Activated T-cell treated with anti-CD3 and anti-CD28 coated beads for 24 hours (primary cell): ENCODE data around the gene CDH24.

ENCODE experiments used
- DNase-seq: peaks from one replicate; pipeline ENCODE4 v3.0.0-alpha.2; 2020; ENCODE audit warnings: low read depth

Gene CDH24

GRCh38 chr14:23066368-23066767 is 9.0 kb upstream of the CDH24 start:
- DNase-seq: no peak

GRCh38 chr14:23063601-23064000 is 6.3 kb upstream of the CDH24 start:
- DNase-seq: no peak

DNA sequence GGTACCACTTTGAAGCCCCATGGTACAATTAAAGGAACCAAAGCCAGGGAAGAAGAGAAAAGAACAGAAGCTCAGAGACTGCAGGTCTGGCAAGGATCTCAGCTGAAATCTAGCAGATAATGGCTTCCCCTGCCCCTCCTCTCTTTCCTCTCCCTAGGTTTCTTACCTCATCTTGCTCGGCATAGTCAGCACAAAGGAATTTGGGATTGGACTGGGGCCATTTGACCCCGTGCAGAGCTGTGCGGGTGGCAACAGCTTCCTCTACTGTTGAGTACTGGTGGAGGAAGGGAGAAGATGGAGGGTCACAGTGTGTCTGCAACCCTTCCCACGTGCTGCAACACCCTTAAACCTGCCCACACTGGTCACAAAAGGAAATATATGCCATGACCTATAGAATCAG is 4.7 kb upstream of the CDH24 start:
- DNase-seq: no peak

DNA sequence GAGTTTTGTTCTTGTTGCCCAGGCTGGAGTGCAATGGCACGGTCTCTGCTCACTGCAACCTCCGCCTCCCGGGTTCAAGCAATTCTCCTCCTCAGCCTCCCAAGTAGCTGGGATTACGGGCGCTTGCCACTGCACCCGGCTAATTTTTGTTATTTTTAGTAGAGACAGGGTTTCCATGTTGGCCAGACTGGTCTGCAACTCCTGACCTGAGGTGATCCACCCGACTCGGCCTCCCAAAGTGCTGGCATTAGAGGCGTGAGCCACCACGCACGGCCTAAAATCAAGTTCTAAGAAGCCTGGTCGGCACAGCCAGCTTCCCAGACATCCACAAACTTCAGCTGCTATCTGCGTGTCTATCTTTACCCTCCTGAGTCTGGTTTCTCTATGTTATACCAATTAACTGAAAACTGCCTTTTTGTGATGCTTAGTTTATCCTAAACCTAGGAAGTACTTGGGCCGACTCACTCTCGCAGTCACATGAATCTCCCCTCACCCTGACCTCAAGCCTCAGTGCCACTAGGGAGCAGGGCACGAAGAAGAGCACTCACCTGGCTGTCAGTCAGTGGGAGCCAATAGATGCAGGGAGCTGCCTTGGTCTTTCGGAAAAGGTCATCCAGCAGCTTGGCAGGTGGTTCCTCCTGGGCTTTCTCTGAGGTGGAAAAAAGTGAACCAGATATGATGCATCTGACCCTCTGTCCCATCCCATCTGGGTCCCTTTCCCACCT is 3.4 kb upstream of the CDH24 start:
- DNase-seq: no peak

- DNase-seq: no peak
These were observed 1.6 kb upstream of the CDH24 start for GRCh38 chr14:23058654-23059504.

DNA sequence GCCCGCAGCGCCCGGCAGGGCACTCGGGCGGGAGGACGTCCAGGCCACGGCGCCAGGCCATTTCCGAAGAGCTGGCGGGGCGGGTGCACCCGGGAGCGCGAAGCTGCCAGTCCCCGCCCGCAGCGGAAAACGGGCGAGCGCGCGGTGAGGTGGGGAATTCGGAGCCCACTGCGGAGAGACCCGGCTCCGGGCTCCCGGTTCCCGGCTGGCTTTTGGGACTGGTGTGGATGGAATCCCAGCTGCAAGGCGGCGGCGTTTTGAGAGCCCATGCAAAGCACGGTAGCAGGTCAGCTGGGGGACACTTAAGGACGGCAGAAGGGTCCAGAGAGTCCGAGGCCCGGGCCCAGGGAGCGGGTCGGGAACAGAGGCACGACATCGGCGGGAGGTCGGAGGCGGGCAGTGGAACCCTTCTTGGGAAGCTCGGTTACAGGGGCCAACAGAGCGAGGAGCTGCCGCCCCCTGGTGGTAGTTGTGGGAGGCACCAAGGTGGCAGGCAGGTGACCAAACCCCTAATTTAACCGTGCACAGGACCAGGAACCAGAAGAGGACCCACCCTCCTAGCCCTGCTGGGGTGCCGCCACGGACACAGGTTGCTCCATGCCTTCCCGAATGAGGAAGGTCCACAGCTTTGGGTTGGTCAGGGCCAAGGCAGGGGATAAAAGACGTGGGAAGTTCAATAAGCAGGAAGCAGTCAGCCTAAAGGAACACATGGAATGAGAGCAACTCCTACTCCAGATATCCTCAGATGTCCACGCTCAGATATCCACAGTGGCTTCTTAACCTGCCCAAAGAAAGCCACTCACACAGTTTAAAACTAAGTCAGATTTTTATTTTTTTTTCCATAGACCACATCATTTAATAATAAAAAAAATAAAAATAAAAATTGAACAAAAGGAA is 685 bp upstream of the CDH24 start:
- peak; percentile 79 for DNase-seq

- DNase-seq: peak; percentile 51
These were observed 970 bp downstream of the CDH24 start for GRCh38 chr14:23056145-23056955.

DNA sequence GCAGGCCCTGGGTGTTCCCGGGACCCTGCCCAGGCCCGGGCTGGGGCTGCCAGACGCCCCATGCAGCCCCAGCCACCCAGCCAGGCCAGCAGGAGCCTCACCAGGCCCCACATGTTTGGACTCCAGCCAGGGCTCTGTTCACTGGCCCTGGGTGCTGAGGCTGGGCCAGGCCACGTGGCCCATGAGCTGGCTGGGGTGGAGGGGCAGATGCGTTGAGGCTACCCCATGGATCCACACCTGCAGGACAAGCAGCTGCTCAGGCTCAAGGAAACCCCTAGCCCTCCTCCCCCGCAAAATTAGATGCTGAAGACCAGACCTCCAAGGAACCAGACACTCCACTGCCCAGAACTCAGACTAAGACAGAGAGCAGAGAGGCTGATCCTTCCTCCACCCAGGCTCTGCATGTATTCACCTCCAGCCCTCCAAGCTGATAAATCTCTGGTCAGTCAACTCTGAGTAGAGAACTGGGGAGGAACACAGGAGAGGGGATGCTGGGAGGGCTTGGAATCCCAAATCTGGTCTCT is 1.6 kb downstream of the CDH24 start:
- no peak for DNase-seq

DNA sequence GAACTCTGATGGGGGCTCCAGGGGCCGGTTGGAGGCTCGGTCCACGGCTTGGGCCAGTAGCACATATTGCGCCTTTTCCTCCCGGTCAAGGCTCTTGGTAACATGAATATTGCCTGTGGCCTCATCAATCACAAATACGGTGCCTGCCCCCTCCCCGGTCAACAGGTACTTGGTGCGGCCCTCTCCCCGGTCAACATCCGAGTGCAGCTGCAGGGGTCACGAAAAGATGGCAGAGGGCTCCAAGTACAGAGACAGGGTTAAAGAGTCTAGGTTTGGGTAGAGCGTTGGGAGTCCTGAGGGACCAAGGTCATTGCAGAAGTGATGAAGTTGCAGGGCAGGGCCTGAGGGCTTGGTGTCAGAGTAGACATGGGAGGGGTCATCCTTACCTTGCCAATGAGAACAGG is 2.2 kb downstream of the CDH24 start:
- no peak for DNase-seq

GRCh38 chr14:23054000-23054811 is 3.1 kb downstream of the CDH24 start:
- DNase-seq: no peak

DNA sequence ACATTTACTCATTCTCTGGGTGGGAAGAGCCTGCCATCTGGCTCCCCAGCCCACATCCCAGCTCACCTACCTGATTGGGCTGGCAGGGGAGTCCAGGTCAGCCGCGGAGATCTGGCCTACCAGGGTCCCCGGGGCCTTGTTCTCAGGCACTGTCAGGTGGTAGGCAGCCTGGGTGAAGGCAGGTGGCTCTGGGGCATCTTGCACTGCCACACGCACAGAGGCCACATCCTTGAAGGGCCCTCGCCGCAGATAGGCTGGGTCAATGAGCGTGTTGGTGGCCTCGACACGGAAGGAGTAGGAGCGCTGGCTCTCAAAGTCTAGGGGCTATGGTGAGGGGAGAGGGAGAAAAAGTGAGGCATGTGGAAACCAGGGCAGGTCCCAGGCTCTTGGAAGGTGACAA is 3.9 kb downstream of the CDH24 start:
- DNase-seq: no peak

DNA sequence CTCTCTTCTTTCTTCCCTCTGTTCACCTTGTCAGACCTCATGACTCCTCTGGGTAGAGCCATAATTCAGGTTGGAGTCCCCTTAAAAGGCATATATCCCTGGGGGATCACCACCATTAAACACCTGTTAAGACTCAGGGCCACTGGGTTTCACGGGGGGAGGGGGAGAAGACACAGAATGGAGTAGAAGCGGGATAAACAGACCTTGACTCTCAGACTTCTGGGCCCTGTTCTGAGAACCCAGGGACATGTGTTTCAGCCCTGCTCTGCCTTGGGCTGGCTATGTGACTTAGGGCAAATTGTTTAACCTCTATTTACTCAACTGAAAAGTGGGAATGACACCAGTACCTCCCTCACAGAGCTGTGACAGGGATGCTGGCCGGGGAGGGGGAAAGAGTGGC is 4.6 kb downstream of the CDH24 start:
- DNase-seq: no peak

GRCh38 chr14:23052182-23052623 is 5.1 kb downstream of the CDH24 start:
- no peak for DNase-seq

- DNase-seq: no peak
These were observed 5.9 kb downstream of the CDH24 start for GRCh38 chr14:23051141-23052057.

- no peak for DNase-seq
These were observed 8.3 kb downstream of the CDH24 start for GRCh38 chr14:23049011-23049410.

GRCh38 chr14:23047751-23048693 is 9.3 kb downstream of the CDH24 start:
- DNase-seq: no peak

DNA sequence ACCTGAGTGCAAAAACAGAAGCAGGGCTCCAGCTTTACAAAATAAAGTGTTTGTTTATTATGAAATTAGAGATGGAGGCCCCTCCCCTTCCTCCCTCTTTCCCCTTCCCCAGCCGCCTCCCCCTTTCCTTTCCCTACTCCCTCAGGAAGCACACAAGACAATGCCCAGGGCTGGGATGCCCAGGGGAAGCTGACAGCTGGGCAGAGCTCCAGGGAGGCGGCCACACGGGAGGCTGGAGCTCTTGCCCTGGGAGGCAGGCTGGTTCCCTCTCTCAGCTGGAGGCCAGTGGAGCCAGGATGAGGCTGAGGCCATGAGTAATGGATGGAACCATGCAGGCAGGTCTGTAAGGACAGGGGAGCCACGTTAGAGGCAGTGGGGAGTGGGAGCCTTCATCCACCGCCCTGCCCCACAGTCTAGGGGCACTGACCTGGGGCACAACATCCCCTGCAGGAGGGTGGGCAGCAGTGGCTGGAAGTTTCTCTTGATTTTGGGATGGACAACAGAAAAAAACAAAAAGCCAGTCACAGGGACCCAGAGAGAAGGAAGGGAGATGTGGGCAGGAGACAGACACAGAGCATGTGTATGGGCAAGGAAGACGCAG is 10.2 kb downstream of the CDH24 start:
- DNase-seq: no peak
